Heart right ventricle (tissue), 16 donors: Measurements from ENCODE around the gene CNOT11. TPM values are rescaled to one million over a fixed set of nuclear protein-coding genes. Genes with fewer than 3 reads are reported as not detected.

Experiments
- ATAC-seq, 8 donors: fragments of 200-7000 bp; cut with Tn5 transposase; one replicate each; pipeline ENCODE4 v1.9.1; 2020; ENCODE audit warnings: mild to moderate bottlenecking in 8 of 8, moderate library complexity in 8 of 8, moderate number of reproducible peaks in 1 of 8
- DNase-seq, 2 donors: peaks; one replicate each; pipeline ENCODE4 v3.0.0-alpha.2; 2020
- H3K27ac ChIP-seq, 10 donors: fragments of 200-600 bp; sonication (generic) in 2 of 10; one replicate each; pipeline versions ENCODE4 v1.5.0 to v1.8.0; 2020 to 2022; ENCODE audit warnings: mild to moderate bottlenecking in 3 of 10
- H3K27me3 ChIP-seq, 7 donors: fragments of 200-600 bp; one replicate each; pipeline ENCODE4 v1.8.0; 2021 to 2022; ENCODE audit warnings: mild to moderate bottlenecking in 2 of 7
- H3K36me3 ChIP-seq, 9 donors: fragments of 200-600 bp; sonication (generic) in 1 of 9; one replicate each; pipeline versions ENCODE4 v1.5.0 to v1.8.0; 2020 to 2022; ENCODE audit warnings: mild to moderate bottlenecking in 2 of 9
- H3K4me1 ChIP-seq, 9 donors: fragments of 200-600 bp; sonication (generic) in 1 of 9; one replicate each; pipeline versions ENCODE4 v1.5.0 to v1.8.0; 2020 to 2022; ENCODE audit warnings: mild to moderate bottlenecking in 4 of 9
- H3K4me3 ChIP-seq, 10 donors: fragments of 200-600 bp; sonication (generic) in 2 of 10; one replicate each; pipeline versions ENCODE4 v1.5.0 to v1.8.0; 2020 to 2022; ENCODE audit warnings: mild to moderate bottlenecking in 7 of 10, moderate library complexity in 2 of 10
- H3K9me3 ChIP-seq, 11 donors: fragments of 200-600 bp in 10 of 11; sonication (generic) in 2 of 11; one replicate each; pipeline versions ENCODE4 v1.5.0 to v1.8.0; 2013 to 2022; ENCODE audit warnings: mild to moderate bottlenecking in 2 of 11, control low read depth in 1 of 11, moderate library complexity in 1 of 11
- CTCF ChIP-seq, 9 donors: fragments of 200-600 bp; sonication (generic) in 2 of 9; IDR thresholded peaks; one replicate each; pipeline versions ENCODE4 v1.5.0 to v1.8.0; 2021 to 2022; ENCODE audit warnings: antibody characterized with exemption in 9 of 9, mild to moderate bottlenecking in 5 of 9, moderate library complexity in 1 of 9
- WGBS, 2 donors: extraction: QIAGEN DNeasy Blood & Tissue Kit; methylation state at CpG; one replicate each; pipeline ENCODE4 v1.1.7; 2013; ENCODE audit warnings: inconsistent platforms in 1 of 2; 5-methylcytosine and 5-hydroxymethylcytosine counted together
- intact Hi-C, 10 donors: fragments of 100-400 bp; cut with DNase I; formaldehyde crosslinking; loops; one replicate each; pipeline versions ENCODE4 v1.11.1 to v1.14.2; 2022
- long read RNA-seq, 3 donors: library from polyadenylated mRNA; unstranded; transcript quantifications; one replicate each; pipeline ENCODE4 v2.0.0, GENCODE V29; 2020 to 2021
- polyA plus RNA-seq, 2 donors: library from polyadenylated mRNA; stranded (reverse); fragments of 200-250 nt; gene quantifications; one replicate each; pipeline ENCODE4 v1.2.3, GENCODE V29; 2013
- total RNA-seq, 10 donors: library from RNA; stranded (reverse); fragmentation: NEBNext Ultra II Directional in 3 of 10; extraction: Animal tissue kit (Norgen Biotek cat#: 25700) in 3 of 10; gene quantifications; one replicate each; pipeline versions ENCODE4 v1.2.1 to v1.2.4, GENCODE V29; 2021 to 2023
- donor health status: Arrhythmogenic right ventricular cardiomyopathy.
- donor health status: ischemic (EF 13 %, LVEDD 7.1; RV severe dilation, severe dysfunction).
- donor health status: healthy with polysubstance abuse.
- donor health status: DM: no; HTN: yes; CAD: no.
- donor health status: DM: no; HTN: no; CAD: no.
- donor health status: ischemic (EF 25% LVEDD 6.9; RV normal size, moderate dysfunction).
- donor health status: ischemic (EF 25% LVEDD 5.7; RV mildly dilated, moderate dysfunction).
- donor health status: healthy.
- donor health status: DM: yes; HTN: yes; CAD: no.
- donor health status: Ischemic cardiomyopathy.
- donor health status: ischemic (EF 35%, LVEDD 5.7; RV mildly dilated, moderate dysfunction).
- donor health status: nonischemic (EF 11% LVEDD 7.7; RV severe dilation, severe dysfunction).
- donor health status: DM: yes; HTN: yes; CAD: no.
- donor health status: PGD.
- donor health status: ischemic (EF 29% LVEDD 5.4; RV normal size, mild dysfunction).
- donor health status: nonischemic (EF 23%, LVEDD 6.1; RV moderate dilation, normal function).

CNOT11 gene
- total RNA-seq: 10 to 100 TPM; 37.8 to 77.1 (median 45.8) TPM
- polyA plus RNA-seq: 10 to 100 TPM; 14.5 to 20.7 TPM
- long read RNA-seq, donor 1, transcript CNOT11-201 (7 exons, 2,599 nt): major isoform, 55 of 73 reads
- long read RNA-seq, donor 1, partial matches to known transcripts: 12 of 73 reads
- long read RNA-seq, donor 1, other reads (novel, unspliced or antisense): 6 of 73 reads
- long read RNA-seq, donor 2, transcript CNOT11-201 (7 exons, 2,599 nt): major isoform, 74 of 91 reads
- long read RNA-seq, donor 2, partial matches to known transcripts: 9 of 91 reads
- long read RNA-seq, donor 2, other reads (novel, unspliced or antisense): 8 of 91 reads
- long read RNA-seq, donor 3, transcript CNOT11-201 (7 exons, 2,599 nt): major isoform, 12 of 20 reads
- long read RNA-seq, donor 3, partial matches to known transcripts: 7 of 20 reads
- long read RNA-seq, donor 3, other reads (novel, unspliced or antisense): 1 of 20 reads

- TF ChIP-seq CTCF (IDR thresholded peaks at IDR 0.05): no peak
- Histone ChIP-seq H3K4me3 (peak within 1 kb of the TSS; percentile 71 to 100 (median 95)), H3K27me3 (no peaks in the 10 kb centered on the region), H3K36me3 (peaks cover 0 to 8% (median 0%) of the 10 kb centered on the region in 9 donors), H3K4me1 (peaks cover 2 to 42% (median 38%) of the 10 kb centered on the region in 9 donors), H3K9me3 (no peaks in the 10 kb centered on the region), H3K27ac (peak within 1 kb of the TSS; percentile 67 to 99 (median 97))
- DNase-seq (peak; percentile 100), ATAC-seq (peak; percentile 94 to 97 (median 96))
- intact Hi-C loops: loop anchor here in 2 of 10 donors (5.0 to 10.0 kb wide), 3 partner anchors 52 to 240 kb away; partner anchors contain the start of genes RNF149 (in 1 of the 2) and TBC1D8 (in 1 of the 2)
- WGBS, 2 donors: 0 to 1% methylated on average over 60 to 63 of the region's 63 CpGs
These were observed at the start of gene CNOT11 for GRCh38 chr2:101252408-101253012. Gene CNOT11, plus strand, starts transcription at chr2:101252886. Its CDS starts 79 bp downstream, at chr2:101252965.

- intact Hi-C loops: loop anchor here in 9 of 10 donors (1.0 to 10.0 kb wide), 7 partner anchors 52 to 192 kb away; partner anchors contain the start of gene TBC1D8 (in 2 of the 9)
- Histone ChIP-seq H3K36me3 (no peaks in the 10 kb centered on the region), H3K27ac (no peak overlapping the region), H3K4me1 (peaks cover 0 to 22% (median 0%) of the 10 kb centered on the region in 9 donors), H3K4me3 (no peak overlapping the region), H3K9me3 (peaks cover 0 to 9% (median 0%) of the 10 kb centered on the region in 11 donors), H3K27me3 (no peaks in the 10 kb centered on the region)
- ATAC-seq (no peak), DNase-seq (no peak)
- no peak for TF ChIP-seq CTCF (IDR thresholded peaks at IDR 0.05)
- 92 to 94% methylated on average over 4 of the region's 4 CpGs for WGBS, 2 donors
These were observed 48.1 kb upstream of the CNOT11 start for GRCh38 chr2:101204400-101205115.

GRCh38 chr2:101205521-101206479 lies 46.9 kb upstream of the CNOT11 start:
- Histone ChIP-seq H3K4me1 (peaks cover 0 to 13% (median 0%) of the 10 kb centered on the region in 9 donors), H3K9me3 (peaks cover 0 to 18% (median 5%) of the 10 kb centered on the region in 11 donors), H3K27me3 (no peaks in the 10 kb centered on the region), H3K4me3 (peak overlapping the region in 8 of 10 donors; percentile 1 to 38 (median 30)), H3K27ac (peak overlapping the region in 1 of 10 donors; percentile 65), H3K36me3 (no peaks in the 10 kb centered on the region)
- ATAC-seq (peak; percentile 79 to 92 (median 88)), DNase-seq (peak in 1 of 2 donors; percentile 55)
- peak; percentile 13 to 69 (median 56) for TF ChIP-seq CTCF (IDR thresholded peaks at IDR 0.05)
- 50 to 57% methylated on average over 15 of the region's 15 CpGs for WGBS, 2 donors
- intact Hi-C loops: loop anchor here in 9 of 10 donors (1.0 to 10.0 kb wide), 7 partner anchors 53 to 193 kb away; partner anchors contain the start of gene TBC1D8 (in 1 of the 9)
